ENCODE results near the gene RAD50. TPM values are rescaled to one million over a fixed set of nuclear protein-coding genes. Genes with fewer than 3 reads are reported as not detected.

The RAD50 gene
- polyA plus RNA-seq, 1 donor (not counting 4 experiments of a cell fraction or from before 2014, with no cell fraction given): 26.3 TPM

DNA sequence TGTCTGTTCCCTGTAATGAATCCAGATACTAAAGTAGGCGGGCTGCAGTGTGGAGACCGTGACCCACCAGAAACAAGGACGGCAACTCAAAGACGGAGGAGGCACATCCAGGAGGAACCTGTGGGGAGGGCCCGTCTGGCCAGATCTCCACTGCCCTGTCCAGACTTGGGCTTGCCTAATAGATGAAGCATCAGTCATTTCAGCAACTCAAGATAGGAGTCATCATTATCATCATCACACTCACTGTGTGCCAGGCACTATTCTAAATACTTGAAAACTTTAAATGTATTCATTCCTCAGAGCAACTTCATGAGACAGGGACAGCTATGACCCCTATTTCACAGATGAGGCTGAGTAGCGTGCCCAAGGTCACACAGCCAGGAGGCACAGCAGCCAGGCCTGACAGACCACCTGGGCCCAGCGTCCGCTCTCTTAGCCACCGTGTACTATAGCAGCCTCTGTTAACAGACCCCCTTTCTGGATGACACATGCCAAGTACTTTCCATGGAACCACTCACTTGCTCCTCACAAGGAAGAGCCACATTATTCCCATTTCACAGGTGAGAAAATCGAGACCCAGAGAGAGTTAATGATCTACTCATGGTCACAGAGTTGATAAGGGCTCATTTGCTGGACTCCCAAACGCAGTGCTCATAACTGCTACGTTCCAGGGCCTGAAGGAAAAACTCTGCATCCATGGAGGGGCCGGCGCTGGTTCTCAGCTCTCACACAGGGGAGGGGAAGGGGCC is 112.1 kb downstream of the RAD50 start:
- dilution Hi-C loops (cut with MboI; ENCODE audit: extremely low pct_ligation_motif_present, low sequenced_read_pairs): no loop called here
- H3K9ac ChIP-seq (ENCODE audit: control insufficient read depth, extremely low read depth, insufficient read depth, low read length): no peak overlapping the region
- no peaks in the 10 kb centered on the region for H3K36me3 ChIP-seq (ENCODE audit: control insufficient read depth in 2 of 2, extremely low read depth in 1 of 2, insufficient read depth in 2 of 2, low read length in 2 of 2)
- no peak overlapping the region for H3K4me2 ChIP-seq (ENCODE audit: control insufficient read depth, extremely low read depth, insufficient read depth, low read depth, low read length)
- no peaks in the 10 kb centered on the region for H3K9me3 ChIP-seq (ENCODE audit: control insufficient read depth, low read depth, low read length)
- DNase-seq (ENCODE audit: low read depth, low spot score) (no peak), FAIRE-seq (no peak)
- no peak overlapping the region for H2AFZ ChIP-seq (ENCODE audit: control insufficient read depth, low read length)
- H3K79me2 ChIP-seq (ENCODE audit: control insufficient read depth, insufficient read depth, low read length): no peaks in the 10 kb centered on the region
- H3K27me3 ChIP-seq (ENCODE audit: control insufficient read depth, extremely low read depth, insufficient read depth, low read length): no peaks in the 10 kb centered on the region
- H3K4me1 ChIP-seq (ENCODE audit: control insufficient read depth, extremely low read depth, insufficient read depth, low read length): peaks cover under 1% of the 10 kb centered on the region
- H3K27ac ChIP-seq (ENCODE audit: control insufficient read depth, insufficient read depth, low read length): no peak overlapping the region
- H3K4me3 ChIP-seq (ENCODE audit: control insufficient read depth in 2 of 3, extremely low read depth in 1 of 3, insufficient read depth in 2 of 3, low read depth in 1 of 3, low read length in 3 of 3): no peak overlapping the region
- H4K20me1 ChIP-seq (ENCODE audit: control insufficient read depth, extremely low read depth, insufficient read depth, low read length): no peaks in the 10 kb centered on the region
- no peaks in the 10 kb centered on the region for H3K9me1 ChIP-seq (ENCODE audit: control insufficient read depth, extremely low read depth, insufficient read depth, low read length)
- TF ChIP-seq, protein P1, sequence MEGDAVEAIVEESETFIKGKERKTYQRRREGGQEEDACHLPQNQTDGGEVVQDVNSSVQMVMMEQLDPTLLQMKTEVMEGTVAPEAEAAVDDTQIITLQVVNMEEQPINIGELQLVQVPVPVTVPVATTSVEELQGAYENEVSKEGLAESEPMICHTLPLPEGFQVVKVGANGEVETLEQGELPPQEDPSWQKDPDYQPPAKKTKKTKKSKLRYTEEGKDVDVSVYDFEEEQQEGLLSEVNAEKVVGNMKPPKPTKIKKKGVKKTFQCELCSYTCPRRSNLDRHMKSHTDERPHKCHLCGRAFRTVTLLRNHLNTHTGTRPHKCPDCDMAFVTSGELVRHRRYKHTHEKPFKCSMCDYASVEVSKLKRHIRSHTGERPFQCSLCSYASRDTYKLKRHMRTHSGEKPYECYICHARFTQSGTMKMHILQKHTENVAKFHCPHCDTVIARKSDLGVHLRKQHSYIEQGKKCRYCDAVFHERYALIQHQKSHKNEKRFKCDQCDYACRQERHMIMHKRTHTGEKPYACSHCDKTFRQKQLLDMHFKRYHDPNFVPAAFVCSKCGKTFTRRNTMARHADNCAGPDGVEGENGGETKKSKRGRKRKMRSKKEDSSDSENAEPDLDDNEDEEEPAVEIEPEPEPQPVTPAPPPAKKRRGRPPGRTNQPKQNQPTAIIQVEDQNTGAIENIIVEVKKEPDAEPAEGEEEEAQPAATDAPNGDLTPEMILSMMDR (optimal IDR thresholded peaks at IDR 0.05 in 1 of 3, IDR thresholded peaks at IDR 0.05 in 1 of 3, conservative IDR thresholded peaks at IDR 0.05 in 1 of 3; ENCODE audit: extremely low read depth in 1 of 3, insufficient read depth in 2 of 3, low read length in 3 of 3): no peak
- no peak for TF ChIP-seq EZH2 (IDR thresholded peaks at IDR 0.05; ENCODE audit: low read length)

DNA sequence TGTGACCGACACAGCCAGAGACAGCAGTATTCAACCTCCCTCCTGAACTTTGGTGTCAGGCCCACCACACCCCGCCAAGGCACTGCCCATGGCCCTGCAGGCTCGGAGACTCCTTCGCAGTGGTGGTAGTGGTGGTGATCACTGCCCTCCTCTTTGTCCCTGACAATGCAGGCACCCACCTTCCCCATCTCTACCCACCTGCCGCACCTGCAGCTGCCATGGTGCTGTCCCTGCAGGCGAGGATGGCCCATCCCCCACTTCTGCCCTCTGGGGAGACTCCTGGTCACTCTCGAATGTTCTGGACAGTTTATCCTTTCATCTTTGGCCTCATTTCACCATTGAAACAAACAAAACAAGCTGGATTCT is 112.7 kb downstream of the RAD50 start:
- FAIRE-seq: no peak
- Histone ChIP-seq H3K4me2 (ENCODE audit: control insufficient read depth, extremely low read depth, insufficient read depth, low read depth, low read length) (no peak overlapping the region), H3K9me3 (ENCODE audit: control insufficient read depth, low read depth, low read length) (no peaks in the 10 kb centered on the region), H2AFZ (ENCODE audit: control insufficient read depth, low read length) (no peak overlapping the region), H3K36me3 (ENCODE audit: control insufficient read depth in 2 of 2, extremely low read depth in 1 of 2, insufficient read depth in 2 of 2, low read length in 2 of 2) (no peaks in the 10 kb centered on the region), H3K4me1 (ENCODE audit: control insufficient read depth, extremely low read depth, insufficient read depth, low read length) (peaks cover 6% of the 10 kb centered on the region), H3K9ac (ENCODE audit: control insufficient read depth, extremely low read depth, insufficient read depth, low read length) (no peak overlapping the region), H4K20me1 (ENCODE audit: control insufficient read depth, extremely low read depth, insufficient read depth, low read length) (no peaks in the 10 kb centered on the region), H3K27ac (ENCODE audit: control insufficient read depth, insufficient read depth, low read length) (no peak overlapping the region), H3K4me3 (ENCODE audit: control insufficient read depth in 2 of 3, extremely low read depth in 1 of 3, insufficient read depth in 2 of 3, low read depth in 1 of 3, low read length in 3 of 3) (no peak overlapping the region), H3K9me1 (ENCODE audit: control insufficient read depth, extremely low read depth, insufficient read depth, low read length) (no peaks in the 10 kb centered on the region), H3K79me2 (ENCODE audit: control insufficient read depth, insufficient read depth, low read length) (no peaks in the 10 kb centered on the region), H3K27me3 (ENCODE audit: control insufficient read depth, extremely low read depth, insufficient read depth, low read length) (no peaks in the 10 kb centered on the region)
- dilution Hi-C loops (cut with MboI; ENCODE audit: extremely low pct_ligation_motif_present, low sequenced_read_pairs): no loop called here
- TF ChIP-seq EZH2 (IDR thresholded peaks at IDR 0.05; ENCODE audit: low read length): no peak
- TF ChIP-seq, protein P1 (optimal IDR thresholded peaks at IDR 0.05 in 1 of 3, IDR thresholded peaks at IDR 0.05 in 1 of 3, conservative IDR thresholded peaks at IDR 0.05 in 1 of 3; ENCODE audit: extremely low read depth in 1 of 3, insufficient read depth in 2 of 3, low read length in 3 of 3): no peak
- no peak for DNase-seq (ENCODE audit: low read depth, low spot score)

Measured in keratinocyte (primary cell).